ENCODE measurements around the gene PRM2. TPM values are rescaled to one million over a fixed set of nuclear protein-coding genes. Genes with fewer than 3 reads are reported as not detected.
A peak's percentile ranks its signal among the peaks of the same experiment; 100 is the strongest.

The PRM2 gene
- total RNA-seq, 2 donors from 2014 or later: 343 TPM; not detected in 1

DNA sequence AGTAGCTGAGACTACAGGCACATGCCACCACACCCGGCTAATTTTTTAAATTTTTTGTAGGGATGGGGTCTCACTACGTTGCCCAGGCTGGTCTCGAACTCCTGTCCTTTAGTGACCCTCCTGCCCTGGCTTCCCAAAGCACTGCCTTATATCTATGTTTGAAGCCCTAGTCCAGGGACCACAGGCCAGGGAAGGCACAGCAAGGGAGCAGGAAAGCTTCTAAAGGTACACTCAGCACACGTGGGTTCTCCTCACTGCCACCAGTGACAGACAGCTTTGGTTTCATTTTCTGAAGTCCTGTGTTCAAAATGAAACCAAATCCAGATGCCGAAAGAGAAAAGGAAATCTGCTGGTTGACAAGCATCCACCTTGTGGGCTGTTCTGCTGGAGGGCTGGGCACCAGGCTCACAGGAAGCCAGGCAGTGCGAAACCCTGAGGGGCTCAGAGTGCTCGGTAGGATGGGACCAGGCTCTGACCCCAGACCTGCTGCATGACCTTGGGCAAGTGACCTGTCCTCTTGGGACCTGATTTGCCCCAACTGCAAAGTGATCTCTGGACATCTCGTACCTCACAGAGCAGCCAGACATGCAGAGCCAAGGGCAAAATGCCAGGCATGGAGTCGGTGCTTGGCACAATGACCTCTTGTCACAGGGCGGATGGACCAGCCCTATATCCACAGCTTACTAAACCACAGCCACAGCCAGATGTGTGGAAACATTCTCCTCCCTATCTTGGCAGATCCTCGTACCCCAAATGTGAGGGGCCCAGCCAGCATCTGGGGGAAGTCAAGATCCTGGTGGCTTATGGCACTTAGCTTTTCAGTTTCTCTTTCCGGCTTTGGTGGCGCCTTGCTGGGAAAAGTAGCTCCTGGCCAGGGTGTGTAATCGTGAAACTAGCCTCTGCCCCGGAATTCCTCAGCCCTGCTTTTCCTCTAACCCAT is 17.5 kb downstream of the PRM2 start:
- Histone ChIP-seq H3K9me3 (no peaks in the 10 kb centered on the region), H3K27ac (no peak overlapping the region), H3K27me3 (replicated peaks; ENCODE audit: insufficient read depth) (no peaks in the 10 kb centered on the region), H3K4me3 (no peak overlapping the region), H3K36me3 (no peaks in the 10 kb centered on the region), H3K4me1 (replicated peaks) (no peaks in the 10 kb centered on the region)
- no peak for DNase-seq (ENCODE audit: low spot score)
- intact Hi-C loops (cut with DNase I): loop anchor here (10.0 kb wide), 2 partner anchors 124 to 154 kb away; no protein-coding TSS in a partner anchor
- WGBS: 54% methylated on average over 15 of the region's 15 CpGs
- TF ChIP-seq POLR2AphosphoS5 (IDR thresholded peaks at IDR 0.05) (no peak), POLR2A (IDR thresholded peaks at IDR 0.05) (no peak)
- TF ChIP-seq, protein P1, sequence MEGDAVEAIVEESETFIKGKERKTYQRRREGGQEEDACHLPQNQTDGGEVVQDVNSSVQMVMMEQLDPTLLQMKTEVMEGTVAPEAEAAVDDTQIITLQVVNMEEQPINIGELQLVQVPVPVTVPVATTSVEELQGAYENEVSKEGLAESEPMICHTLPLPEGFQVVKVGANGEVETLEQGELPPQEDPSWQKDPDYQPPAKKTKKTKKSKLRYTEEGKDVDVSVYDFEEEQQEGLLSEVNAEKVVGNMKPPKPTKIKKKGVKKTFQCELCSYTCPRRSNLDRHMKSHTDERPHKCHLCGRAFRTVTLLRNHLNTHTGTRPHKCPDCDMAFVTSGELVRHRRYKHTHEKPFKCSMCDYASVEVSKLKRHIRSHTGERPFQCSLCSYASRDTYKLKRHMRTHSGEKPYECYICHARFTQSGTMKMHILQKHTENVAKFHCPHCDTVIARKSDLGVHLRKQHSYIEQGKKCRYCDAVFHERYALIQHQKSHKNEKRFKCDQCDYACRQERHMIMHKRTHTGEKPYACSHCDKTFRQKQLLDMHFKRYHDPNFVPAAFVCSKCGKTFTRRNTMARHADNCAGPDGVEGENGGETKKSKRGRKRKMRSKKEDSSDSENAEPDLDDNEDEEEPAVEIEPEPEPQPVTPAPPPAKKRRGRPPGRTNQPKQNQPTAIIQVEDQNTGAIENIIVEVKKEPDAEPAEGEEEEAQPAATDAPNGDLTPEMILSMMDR (IDR thresholded peaks at IDR 0.05): no peak

DNA sequence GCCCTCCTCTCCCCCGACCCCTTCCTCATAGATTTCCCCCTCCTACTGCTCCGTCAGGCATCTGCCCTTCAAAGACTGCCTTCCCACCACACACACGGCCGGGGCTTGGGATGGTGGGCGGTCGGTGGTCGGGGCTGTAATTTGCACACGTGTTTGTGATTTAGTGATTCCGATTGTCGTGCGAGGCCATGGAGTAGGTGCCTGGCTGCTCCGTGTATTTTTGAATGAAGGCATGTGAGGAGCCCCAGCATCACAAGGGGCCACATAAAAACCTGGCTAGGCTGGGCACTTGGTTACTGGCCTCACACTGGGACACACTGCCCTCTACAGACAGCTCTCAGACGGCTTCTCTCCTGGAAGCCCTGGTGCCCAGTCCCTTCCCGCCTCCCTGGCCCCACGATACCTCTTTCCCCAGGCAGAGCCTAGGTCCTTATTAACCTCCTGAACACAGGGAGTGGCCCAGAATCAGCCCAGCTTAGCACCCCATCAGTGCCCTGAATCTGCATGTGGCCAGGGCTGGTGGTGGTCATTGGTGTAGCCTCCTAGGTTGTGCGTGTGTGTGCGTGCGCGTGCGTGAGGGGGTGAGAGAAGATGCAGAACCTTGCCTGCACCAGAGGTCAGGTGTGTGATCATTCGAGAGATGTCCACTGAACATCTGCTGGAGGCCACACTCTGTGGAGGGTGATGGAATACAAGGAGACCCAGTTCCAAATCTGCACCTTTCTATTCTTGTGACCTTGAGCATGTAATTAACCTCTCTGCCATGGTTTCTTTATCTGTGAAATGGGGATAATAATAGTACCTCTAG is 18.9 kb downstream of the PRM2 start:
- Histone ChIP-seq H3K4me3 (peak overlapping the region; percentile 73 to 93), H3K9me3 (no peaks in the 10 kb centered on the region), H3K27me3 (replicated peaks; ENCODE audit: insufficient read depth) (no peaks in the 10 kb centered on the region), H3K36me3 (no peaks in the 10 kb centered on the region), H3K27ac (peak overlapping the region; percentile 98 to 99), H3K4me1 (replicated peaks) (no peaks in the 10 kb centered on the region)
- TF ChIP-seq, protein P1 (IDR thresholded peaks at IDR 0.05): peak; percentile 43 to 78 (median 69)
- TF ChIP-seq POLR2A (IDR thresholded peaks at IDR 0.05): no peak
- TF ChIP-seq POLR2AphosphoS5 (IDR thresholded peaks at IDR 0.05): peak; percentile 24
- WGBS: 27% methylated on average over 21 of the region's 21 CpGs
- peak; percentile 73 for DNase-seq (ENCODE audit: low spot score)
- intact Hi-C loops (cut with DNase I): loop anchor here (2.0 to 10.0 kb wide), 3 partner anchors 123 to 287 kb away; no protein-coding TSS in a partner anchor

DNA sequence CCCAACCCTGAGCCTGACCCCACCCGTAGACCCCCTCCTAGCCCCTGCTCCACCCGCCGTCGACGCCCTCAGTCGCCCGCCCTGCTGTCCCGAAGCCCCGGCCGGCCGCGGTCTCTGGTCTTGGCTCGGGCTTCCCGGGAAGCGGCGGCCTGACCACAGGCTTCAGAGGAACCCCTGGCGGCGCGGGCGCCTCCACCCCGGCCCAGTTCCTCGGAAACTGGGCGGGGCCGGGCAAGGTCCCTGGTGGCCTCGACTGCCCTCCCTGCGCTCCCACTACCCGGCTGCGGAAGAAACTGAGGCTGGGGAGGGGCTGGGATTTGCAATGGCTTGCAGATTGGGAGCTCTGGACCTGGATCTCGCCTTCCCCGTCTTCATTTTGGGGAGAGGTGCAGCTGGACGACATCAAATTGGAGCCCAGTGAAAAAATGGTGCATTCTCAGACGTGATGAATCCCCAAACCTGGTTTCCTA is 19.6 kb downstream of the PRM2 start:
- peak; percentile 29 for DNase-seq (ENCODE audit: low spot score)
- Histone ChIP-seq H3K9me3 (no peaks in the 10 kb centered on the region), H3K4me1 (replicated peaks) (no peaks in the 10 kb centered on the region)

More for the DNA sequence above, 19.6 kb downstream of the PRM2 start:
- Histone ChIP-seq H3K27ac (peak overlapping the region; percentile 98 to 99), H3K4me3 (peak overlapping the region; percentile 73 to 93), H3K36me3 (no peaks in the 10 kb centered on the region), H3K27me3 (replicated peaks; ENCODE audit: insufficient read depth) (no peaks in the 10 kb centered on the region)
- WGBS: under 1% methylated on average over 32 of the region's 32 CpGs
- no peak for TF ChIP-seq POLR2A (IDR thresholded peaks at IDR 0.05)
- TF ChIP-seq, protein P1 (IDR thresholded peaks at IDR 0.05): no peak
- no peak for TF ChIP-seq POLR2AphosphoS5 (IDR thresholded peaks at IDR 0.05)
- intact Hi-C loops (cut with DNase I): loop anchor here (2.0 to 10.0 kb wide), 3 partner anchors 122 to 286 kb away; no protein-coding TSS in a partner anchor

Measured in prostate gland (tissue), 2 donors.